ENCODE measurements around the gene APOBR.

APOBR gene

GRCh38 chr16:28537076-28537475 is 42.6 kb downstream of the APOBR start:
- Histone ChIP-seq H2AFZ (ENCODE audit: low read length) (no peak overlapping the region), H3K9me3 (ENCODE audit: insufficient read depth, low read depth, low read length) (no peaks in the 10 kb centered on the region), H3K4me3 (ENCODE audit: low read length, poor library complexity, severe bottlenecking) (no peak overlapping the region), H4K20me1 (ENCODE audit: insufficient read depth, low read length, poor library complexity, severe bottlenecking) (no peaks in the 10 kb centered on the region), H3K36me3 (ENCODE audit: insufficient read depth, low read length) (no peaks in the 10 kb centered on the region), H3F3A (ENCODE audit: low read depth) (no peaks in the 10 kb centered on the region), H3K9ac (ENCODE audit: low read depth, low read length, poor library complexity, severe bottlenecking) (no peak overlapping the region), H3K9me2 (replicated peaks; ENCODE audit: low read depth, low read length) (no peaks in the 10 kb centered on the region), H3K27me3 (ENCODE audit: insufficient read depth, low read length, poor library complexity, severe bottlenecking) (no peaks in the 10 kb centered on the region), H3K4me1 (ENCODE audit: insufficient read depth, low read length, poor library complexity, severe bottlenecking) (no peaks in the 10 kb centered on the region), H3K4me2 (ENCODE audit: low read depth, low read length, poor library complexity, severe bottlenecking) (no peak overlapping the region), H3K79me2 (ENCODE audit: insufficient read depth, low read length) (no peaks in the 10 kb centered on the region)
- TF ChIP-seq EZH2phosphoT487 (IDR thresholded peaks at IDR 0.05; ENCODE audit: borderline replicate concordance) (no peak), CTCF (conservative IDR thresholded peaks at IDR 0.05; ENCODE audit: low read length) (no peak)

- Histone ChIP-seq H3K4me2 (ENCODE audit: low read depth, low read length, poor library complexity, severe bottlenecking) (no peak overlapping the region), H3K36me3 (ENCODE audit: insufficient read depth, low read length) (no peaks in the 10 kb centered on the region), H3K79me2 (ENCODE audit: insufficient read depth, low read length) (no peaks in the 10 kb centered on the region), H3K9me2 (replicated peaks; ENCODE audit: low read depth, low read length) (no peaks in the 10 kb centered on the region), H3K4me3 (ENCODE audit: low read length, poor library complexity, severe bottlenecking) (no peak overlapping the region), H3F3A (ENCODE audit: low read depth) (no peaks in the 10 kb centered on the region), H3K4me1 (ENCODE audit: insufficient read depth, low read length, poor library complexity, severe bottlenecking) (no peaks in the 10 kb centered on the region), H4K20me1 (ENCODE audit: insufficient read depth, low read length, poor library complexity, severe bottlenecking) (no peaks in the 10 kb centered on the region), H2AFZ (ENCODE audit: low read length) (no peak overlapping the region), H3K9me3 (ENCODE audit: insufficient read depth, low read depth, low read length) (no peaks in the 10 kb centered on the region), H3K27me3 (ENCODE audit: insufficient read depth, low read length, poor library complexity, severe bottlenecking) (no peaks in the 10 kb centered on the region), H3K9ac (ENCODE audit: low read depth, low read length, poor library complexity, severe bottlenecking) (no peak overlapping the region)
- TF ChIP-seq EZH2phosphoT487 (IDR thresholded peaks at IDR 0.05; ENCODE audit: borderline replicate concordance) (no peak), CTCF (conservative IDR thresholded peaks at IDR 0.05; ENCODE audit: low read length) (no peak)
These were observed 43.7 kb downstream of the APOBR start for GRCh38 chr16:28537964-28538732.

GRCh38 chr16:28538733-28539596 is 44.5 kb downstream of the APOBR start, which contains the start of gene NUPR1:
TSS of gene NUPR1 (minus strand) at chr16:28538974. CDS start at chr16:28538907, 67 bp downstream.
- Histone ChIP-seq H3K27me3 (ENCODE audit: insufficient read depth, low read length, poor library complexity, severe bottlenecking) (no peaks in the 10 kb centered on the region), H3K9me2 (replicated peaks; ENCODE audit: low read depth, low read length) (no peaks in the 10 kb centered on the region), H3K79me2 (ENCODE audit: insufficient read depth, low read length) (no peaks in the 10 kb centered on the region), H3K4me2 (ENCODE audit: low read depth, low read length, poor library complexity, severe bottlenecking) (no peak within 1 kb of the TSS), H3F3A (ENCODE audit: low read depth) (no peaks in the 10 kb centered on the region), H3K9ac (ENCODE audit: low read depth, low read length, poor library complexity, severe bottlenecking) (no peak within 1 kb of the TSS), H3K9me3 (ENCODE audit: insufficient read depth, low read depth, low read length) (no peaks in the 10 kb centered on the region), H2AFZ (ENCODE audit: low read length) (no peak within 1 kb of the TSS), H3K4me1 (ENCODE audit: insufficient read depth, low read length, poor library complexity, severe bottlenecking) (no peaks in the 10 kb centered on the region), H3K4me3 (ENCODE audit: low read length, poor library complexity, severe bottlenecking) (no peak within 1 kb of the TSS), H4K20me1 (ENCODE audit: insufficient read depth, low read length, poor library complexity, severe bottlenecking) (no peaks in the 10 kb centered on the region), H3K36me3 (ENCODE audit: insufficient read depth, low read length) (no peaks in the 10 kb centered on the region)
- no peak for TF ChIP-seq EZH2phosphoT487 (IDR thresholded peaks at IDR 0.05; ENCODE audit: borderline replicate concordance)
- no peak for TF ChIP-seq CTCF (conservative IDR thresholded peaks at IDR 0.05; ENCODE audit: low read length)

All from Loucy (cell line).